PC-9 (cell line): Measurements from ENCODE around the gene LATS2. TPM values are rescaled to one million over a fixed set of nuclear protein-coding genes. Genes with fewer than 3 reads are reported as not detected.

Experiments
- BruUV-seq: library from RNA; stranded (reverse); fragments of 400-500 nt; replicated peaks from 2 replicates; lab custom pipeline; 2021; lab: Mats Ljungman, UMichigan
- CTCF ChIA-PET: fragments of 300-600 bp; sonication (Branson Sonifier 250); formaldehyde crosslinking; loops from one replicate; lab custom pipeline; 2022; ENCODE audit warnings: antibody characterized with exemption; lab: Charles Lee
- POLR2A ChIA-PET: fragments of 300-600 bp; sonication (Branson Sonifier 250); formaldehyde crosslinking; loops from one replicate; lab custom pipeline; 2022; ENCODE audit warnings: antibody characterized with exemption; ENCODE audit not compliant: unreplicated experiment; lab: Charles Lee
- DNase-seq, 2 experiments: peaks; one replicate each; pipeline versions ENCODE4 v3.0.0 to v3.0.0-alpha.2; 2015 to 2022; ENCODE audit warnings: mixed read lengths in 1 of 2
- H2AFZ ChIP-seq: fragments of 200-600 bp; sonication (generic); 2 replicates; pipeline ENCODE4 v1.8.1; 2017; ENCODE audit warnings: antibody characterized with exemption
- H3F3A ChIP-seq: fragments of 200-600 bp; sonication (generic); 2 replicates; pipeline ENCODE4 v1.8.1; 2017; ENCODE audit warnings: antibody characterized with exemption, mild to moderate bottlenecking, low read depth; ENCODE audit not compliant: insufficient read depth
- H3K27ac ChIP-seq: fragments of 200-600 bp; sonication (generic); 2 replicates; pipeline ENCODE4 v1.6.1; 2016; ENCODE audit warnings: mixed run types
- H3K27me3 ChIP-seq: fragments of 200-600 bp; sonication (generic); 2 replicates; pipeline ENCODE4 v1.6.1; 2016; ENCODE audit warnings: low read depth, mixed run types; ENCODE audit not compliant: insufficient read depth
- H3K36me3 ChIP-seq: fragments of 200-600 bp; sonication (generic); 2 replicates; pipeline ENCODE4 v1.6.1; 2016; ENCODE audit warnings: low read depth, mixed run types
- H3K4me1 ChIP-seq: fragments of 200-600 bp; sonication (generic); replicated peaks from 2 replicates; pipeline ENCODE4 v1.6.1; 2016; ENCODE audit warnings: mixed run types; ENCODE audit not compliant: insufficient read depth
- H3K4me2 ChIP-seq: fragments of 200-600 bp; sonication (generic); 2 replicates; pipeline ENCODE4 v1.6.1; 2017; ENCODE audit warnings: mixed run types
- H3K4me3 ChIP-seq: fragments of 200-600 bp; sonication (generic); 2 replicates; pipeline ENCODE4 v1.6.1; 2016; ENCODE audit warnings: mixed run types
- H3K79me2 ChIP-seq: fragments of 200-600 bp; sonication (generic); 2 replicates; pipeline ENCODE4 v1.6.1; 2017; ENCODE audit warnings: low read depth, mixed run types
- H3K9me2 ChIP-seq: fragments of 200-600 bp; sonication (generic); 2 replicates; pipeline ENCODE4 v1.8.1; 2017; ENCODE audit warnings: mild to moderate bottlenecking; ENCODE audit not compliant: insufficient read depth
- H3K9me3 ChIP-seq: fragments of 200-600 bp; sonication (generic); 2 replicates; pipeline ENCODE4 v1.8.1; 2016; ENCODE audit warnings: low read depth; ENCODE audit not compliant: insufficient read depth
- H4K20me1 ChIP-seq: fragments of 200-600 bp; sonication (generic); 2 replicates; pipeline ENCODE4 v1.8.1; 2017; ENCODE audit not compliant: insufficient read depth
- CTCF ChIP-seq: fragments of 200-600 bp; sonication (generic); conservative IDR thresholded peaks from 2 replicates; pipeline ENCODE4 v1.6.1; 2017; ENCODE audit warnings: mixed run types, antibody characterized with exemption, mild to moderate bottlenecking, moderate library complexity
- EZH2 ChIP-seq: fragments of 200-600 bp; sonication (generic); IDR thresholded peaks from 2 replicates; pipeline ENCODE4 v1.8.0; 2017; ENCODE audit warnings: antibody characterized with exemption, low read depth
- intact Hi-C: fragments of 100-400 bp; cut with micrococcal nuclease; formaldehyde crosslinking; loops from one replicate; pipeline ENCODE4 v1.10.0; 2022; ENCODE audit not compliant: unreplicated experiment
- total RNA-seq: library from RNA; stranded (reverse); gene quantifications from 2 replicates; pipeline ENCODE4 v1.2.3, GENCODE V29; 2021

Gene LATS2
- total RNA-seq, 1 experiment from 2014 or later: 12.3 TPM

- DNase-seq: peak in 1 of 2 experiments; percentile 95
- H4K20me1 ChIP-seq: no peaks in the 10 kb centered on the region
- no peaks in the 10 kb centered on the region for H3K36me3 ChIP-seq
- peak overlapping the region; percentile 11; the same call in 1 of the 2 replicates for H3K4me3 ChIP-seq
- H3K27ac ChIP-seq: peak overlapping the region; percentile 43
- intact Hi-C loops: loop anchor here (1.0 to 10.0 kb wide), 2 partner anchors 10 to 55 kb away; no protein-coding TSS in a partner anchor
- no peak for TF ChIP-seq EZH2
- TF ChIP-seq CTCF: no peak
- peaks cover 33% of the 10 kb centered on the region for H3K4me1 ChIP-seq
- CTCF ChIA-PET: no interaction called here
- no peak overlapping the region for H2AFZ ChIP-seq
- peaks cover 32% of the 10 kb centered on the region for H3F3A ChIP-seq
- no peaks in the 10 kb centered on the region; the same call in 1 of the 2 replicates for H3K9me3 ChIP-seq
- no peaks in the 10 kb centered on the region for H3K9me2 ChIP-seq
- POLR2A ChIA-PET: interaction anchor here (0.6 to 0.7 kb wide), 2 partner anchors 951 to 1726 kb away, joined by 3 read pairs; no protein-coding TSS in a partner anchor
- no peaks in the 10 kb centered on the region for H3K27me3 ChIP-seq
- no peaks in the 10 kb centered on the region for H3K79me2 ChIP-seq
- BruUV-seq: no TSS peak
- peak overlapping the region; percentile 61 for H3K4me2 ChIP-seq
These were observed 8.2 kb upstream of the LATS2 start for GRCh38 chr13:21069561-21070004.

- Histone ChIP-seq H3K4me3 (no peak overlapping the region), H3K9me3 (no peaks in the 10 kb centered on the region; the same call in 1 of the 2 replicates), H2AFZ (no peak overlapping the region), H3K79me2 (no peaks in the 10 kb centered on the region), H3K9me2 (no peaks in the 10 kb centered on the region), H3K4me2 (no peak overlapping the region), H3K4me1 (peaks cover 33% of the 10 kb centered on the region), H3K27ac (no peak overlapping the region), H3F3A (peaks cover 32% of the 10 kb centered on the region), H3K36me3 (no peaks in the 10 kb centered on the region), H4K20me1 (no peaks in the 10 kb centered on the region), H3K27me3 (no peaks in the 10 kb centered on the region)
- BruUV-seq: no TSS peak
- intact Hi-C loops: loop anchor here (10.0 kb wide), 1 partner anchor 57 kb away; no protein-coding TSS in a partner anchor
- CTCF ChIA-PET: no interaction called here
- POLR2A ChIA-PET: interaction anchor here (0.6 kb wide), 1 partner anchor 1485 kb away, joined by 8 read pairs; no protein-coding TSS in a partner anchor
- TF ChIP-seq EZH2: no peak
- no peak for TF ChIP-seq CTCF
- DNase-seq: no peak
These were observed 6.5 kb upstream of the LATS2 start for GRCh38 chr13:21067848-21068247.

- Histone ChIP-seq H4K20me1 (no peaks in the 10 kb centered on the region), H3K9me2 (no peaks in the 10 kb centered on the region), H3K79me2 (no peaks in the 10 kb centered on the region), H3K27me3 (no peaks in the 10 kb centered on the region), H3K4me3 (no peak overlapping the region), H3K4me1 (peaks cover 30% of the 10 kb centered on the region), H3K4me2 (no peak overlapping the region), H3F3A (peaks cover 33% of the 10 kb centered on the region), H3K9me3 (no peaks in the 10 kb centered on the region; the same call in 1 of the 2 replicates), H3K36me3 (no peaks in the 10 kb centered on the region), H2AFZ (no peak overlapping the region), H3K27ac (no peak overlapping the region)
- ChIA-PET CTCF (no interaction called here), POLR2A (no interaction called here)
- no peak for DNase-seq
- TF ChIP-seq CTCF: no peak
- TF ChIP-seq EZH2: no peak
- BruUV-seq: no TSS peak
- intact Hi-C loops: loop anchor here (10.0 kb wide), 1 partner anchor 58 kb away; no protein-coding TSS in a partner anchor
These were observed 5.6 kb upstream of the LATS2 start for GRCh38 chr13:21066946-21067345.
